Measurements from ENCODE around the gene CKLF.
A peak's percentile ranks its signal among the peaks of the same experiment; 100 is the strongest.
"Not testable (repeated sequence)": the region's sequence is repeated elsewhere in the genome, so short reads cannot be mapped to it uniquely, and the experiment has no call there.

Gene CKLF

DNA sequence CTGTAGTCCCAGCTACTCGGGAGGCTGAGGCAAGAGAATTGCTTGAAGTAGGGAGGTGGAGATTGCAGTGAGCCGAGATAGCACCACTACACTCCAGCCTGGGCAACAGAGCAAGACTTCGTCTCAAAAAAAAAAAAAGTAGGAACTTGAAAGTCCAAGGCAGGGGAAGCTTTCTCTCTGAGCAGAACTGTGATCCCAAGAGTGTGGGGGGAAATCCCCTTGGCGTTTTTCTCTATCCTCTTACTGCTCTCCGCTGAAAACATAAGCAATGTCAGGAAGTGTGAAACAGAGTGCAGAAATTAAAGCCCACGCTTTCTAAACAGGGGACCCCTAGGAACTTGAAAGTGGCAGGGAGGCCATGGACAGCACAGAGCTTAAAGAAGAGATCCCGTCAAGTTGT lies 42.4 kb downstream of the CKLF start:
- DNase-seq (ENCODE audit: low read depth): no peak

DNA sequence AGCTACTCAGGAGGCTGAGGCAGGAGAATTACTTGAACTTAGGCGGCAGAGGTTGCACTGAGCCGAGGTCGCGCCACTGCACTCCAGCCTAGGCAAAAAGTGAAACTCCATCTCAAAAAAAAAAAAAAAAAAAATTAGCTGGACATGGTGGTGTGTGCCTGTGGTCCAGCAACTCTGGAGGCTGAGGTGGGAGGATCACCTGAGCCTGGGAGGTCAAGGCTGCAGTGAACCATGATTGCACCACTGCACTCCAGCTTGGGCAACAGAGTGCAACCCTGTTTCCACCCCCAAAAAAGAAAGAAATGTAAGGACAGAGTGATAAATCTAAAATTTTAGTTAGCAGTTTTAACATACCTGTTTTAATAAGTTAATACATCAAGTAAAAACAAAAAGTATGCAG lies 44.2 kb downstream of the CKLF start:
- not testable (repeated sequence) for H3K4me3 ChIP-seq (ENCODE audit: low read length); H3K36me3 ChIP-seq (ENCODE audit: control insufficient read depth, insufficient read depth, low read length, severe bottlenecking); H3K27me3 ChIP-seq (replicated peaks; ENCODE audit: control insufficient read depth, insufficient read depth, low read length); DNase-seq (ENCODE audit: low read depth); H3K4me1 ChIP-seq (ENCODE audit: control insufficient read depth, insufficient read depth, low read length); H3K9ac ChIP-seq (ENCODE audit: low read length); H3K9me3 ChIP-seq (ENCODE audit: control insufficient read depth, low read length)

More for the DNA sequence above, 42.4 kb downstream of the CKLF start:
- Histone ChIP-seq H3K9me3 (ENCODE audit: control insufficient read depth, low read length) (peaks cover 3% of the 10 kb centered on the region), H3K36me3 (ENCODE audit: control insufficient read depth, insufficient read depth, low read length, severe bottlenecking) (no peaks in the 10 kb centered on the region), H3K4me1 (ENCODE audit: control insufficient read depth, insufficient read depth, low read length) (no peaks in the 10 kb centered on the region), H3K4me3 (ENCODE audit: low read length) (no peak overlapping the region), H3K27me3 (replicated peaks; ENCODE audit: control insufficient read depth, insufficient read depth, low read length) (peaks cover 5% of the 10 kb centered on the region), H3K9ac (ENCODE audit: low read length) (no peak overlapping the region)

DNA sequence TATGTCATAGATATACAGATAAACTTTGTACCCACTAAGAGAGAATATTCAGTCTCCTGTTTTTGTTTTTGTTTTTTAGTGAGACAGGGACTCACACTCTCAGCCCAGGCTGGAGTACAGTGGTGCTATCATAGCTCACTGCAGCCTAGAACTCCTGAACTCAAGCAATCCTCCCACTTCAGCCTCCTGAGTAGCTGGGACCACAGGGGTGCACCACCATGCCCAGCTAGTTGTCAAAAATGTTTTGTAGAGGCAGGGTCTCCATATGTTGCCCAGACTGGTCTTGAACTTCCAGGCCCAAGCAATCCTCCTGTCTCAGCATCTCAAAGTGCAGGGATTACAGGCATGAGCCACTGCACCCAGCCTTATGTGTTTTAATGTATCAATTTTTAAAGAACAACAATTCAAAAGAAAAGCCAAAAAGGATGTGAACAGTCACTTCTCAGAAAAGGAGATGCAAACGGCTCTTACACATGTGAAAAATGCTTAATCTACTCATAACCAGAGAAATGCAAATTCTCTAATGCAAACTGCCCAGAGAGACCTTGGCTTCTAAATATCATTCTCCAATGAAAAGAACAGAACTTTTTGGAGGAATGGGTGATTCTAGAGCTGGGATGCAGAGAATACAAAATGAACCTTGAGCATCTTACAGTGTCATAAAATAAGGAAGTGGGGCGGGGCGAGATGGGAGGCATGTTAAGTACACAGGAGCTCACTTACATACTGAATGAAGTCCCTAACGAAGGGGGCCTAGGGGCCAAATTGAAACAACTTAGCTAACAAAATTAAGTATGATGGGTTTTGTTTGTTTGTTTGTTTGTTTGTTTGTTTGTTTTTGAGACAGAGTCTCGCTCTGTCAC lies 44.8 kb downstream of the CKLF start:
- no peak overlapping the region for H3K9ac ChIP-seq (ENCODE audit: low read length)
- H3K36me3 ChIP-seq (ENCODE audit: control insufficient read depth, insufficient read depth, low read length, severe bottlenecking): no peaks in the 10 kb centered on the region
- H3K27me3 ChIP-seq (replicated peaks; ENCODE audit: control insufficient read depth, insufficient read depth, low read length): peaks cover 5% of the 10 kb centered on the region
- peaks cover 3% of the 10 kb centered on the region for H3K9me3 ChIP-seq (ENCODE audit: control insufficient read depth, low read length)
- DNase-seq (ENCODE audit: low read depth): no peak
- H3K4me1 ChIP-seq (ENCODE audit: control insufficient read depth, insufficient read depth, low read length): no peaks in the 10 kb centered on the region
- no peak overlapping the region for H3K4me3 ChIP-seq (ENCODE audit: low read length)

DNA sequence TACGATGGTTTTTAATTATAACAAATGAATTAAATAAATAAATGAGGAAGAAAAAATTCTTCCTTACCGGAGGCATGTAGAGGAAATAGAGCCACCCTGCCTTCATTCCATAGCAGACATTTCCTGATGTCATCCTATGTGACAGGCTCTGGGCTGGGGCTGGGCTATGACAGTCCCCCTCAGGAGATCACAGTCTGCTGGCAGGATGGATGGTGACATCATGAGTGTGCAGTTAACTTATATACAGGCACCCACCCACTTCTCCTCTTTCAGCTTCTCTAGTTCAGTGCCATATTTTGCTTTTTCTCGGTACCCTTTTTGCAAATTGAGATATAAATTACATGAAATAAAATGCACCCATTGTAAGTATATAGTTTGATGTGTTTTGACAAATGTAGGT lies 45.7 kb downstream of the CKLF start:
- Histone ChIP-seq H3K36me3 (ENCODE audit: control insufficient read depth, insufficient read depth, low read length, severe bottlenecking) (no peaks in the 10 kb centered on the region), H3K4me1 (ENCODE audit: control insufficient read depth, insufficient read depth, low read length) (no peaks in the 10 kb centered on the region), H3K9me3 (ENCODE audit: control insufficient read depth, low read length) (peaks cover 3% of the 10 kb centered on the region), H3K27me3 (replicated peaks; ENCODE audit: control insufficient read depth, insufficient read depth, low read length) (peaks cover 5% of the 10 kb centered on the region), H3K9ac (ENCODE audit: low read length) (no peak overlapping the region), H3K4me3 (ENCODE audit: low read length) (no peak overlapping the region)
- no peak for DNase-seq (ENCODE audit: low read depth)

DNA sequence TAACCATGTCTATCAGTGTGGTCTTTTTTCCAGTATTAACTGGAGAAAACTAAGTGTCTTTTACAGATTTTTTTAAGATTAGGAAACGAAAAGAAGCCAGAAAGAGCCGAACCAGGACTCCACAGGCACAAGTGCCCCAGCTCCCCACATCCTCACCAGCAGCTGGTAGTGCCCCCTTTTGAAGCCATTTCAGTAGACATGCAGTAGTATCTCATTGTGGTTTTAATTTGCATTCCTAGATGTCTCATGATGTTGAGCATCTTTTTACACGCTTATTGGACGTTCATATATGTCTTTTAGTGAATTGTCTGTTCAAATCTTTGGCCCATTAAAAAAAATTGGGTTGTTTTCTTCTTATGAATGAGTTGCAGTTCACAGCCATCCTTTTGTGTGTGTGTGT lies 47.4 kb downstream of the CKLF start:
- peaks cover 6% of the 10 kb centered on the region for H3K4me1 ChIP-seq (ENCODE audit: control insufficient read depth, insufficient read depth, low read length)
- no peak overlapping the region for H3K4me3 ChIP-seq (ENCODE audit: low read length)
- peaks cover 4% of the 10 kb centered on the region for H3K27me3 ChIP-seq (replicated peaks; ENCODE audit: control insufficient read depth, insufficient read depth, low read length)
- no peak for DNase-seq (ENCODE audit: low read depth)
- no peaks in the 10 kb centered on the region for H3K9me3 ChIP-seq (ENCODE audit: control insufficient read depth, low read length)
- no peaks in the 10 kb centered on the region for H3K36me3 ChIP-seq (ENCODE audit: control insufficient read depth, insufficient read depth, low read length, severe bottlenecking)
- no peak overlapping the region for H3K9ac ChIP-seq (ENCODE audit: low read length)

DNA sequence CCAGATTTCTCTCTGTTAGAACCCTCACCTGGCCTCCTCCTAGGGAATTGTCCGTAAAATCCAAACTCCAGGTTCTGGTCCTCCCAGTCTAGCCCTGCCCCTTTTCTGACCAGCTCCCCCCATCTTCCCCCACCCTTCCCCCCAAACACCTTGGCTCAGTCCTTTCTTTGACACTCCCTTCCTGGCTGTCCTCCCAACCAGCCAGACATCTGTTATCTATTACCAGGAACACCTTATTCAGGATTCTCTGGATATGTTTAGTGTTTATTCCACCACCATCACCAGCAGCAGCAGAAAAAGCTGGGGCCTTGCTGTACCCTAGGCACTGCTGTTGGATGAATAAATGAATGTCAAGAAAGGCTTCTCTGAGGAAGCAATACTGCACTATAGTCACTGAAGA lies 48.1 kb downstream of the CKLF start:
- Histone ChIP-seq H3K4me3 (ENCODE audit: low read length) (no peak overlapping the region), H3K4me1 (ENCODE audit: control insufficient read depth, insufficient read depth, low read length) (peaks cover 6% of the 10 kb centered on the region), H3K9ac (ENCODE audit: low read length) (no peak overlapping the region), H3K27me3 (replicated peaks; ENCODE audit: control insufficient read depth, insufficient read depth, low read length) (no peaks in the 10 kb centered on the region), H3K9me3 (ENCODE audit: control insufficient read depth, low read length) (no peaks in the 10 kb centered on the region), H3K36me3 (ENCODE audit: control insufficient read depth, insufficient read depth, low read length, severe bottlenecking) (no peaks in the 10 kb centered on the region)
- no peak for DNase-seq (ENCODE audit: low read depth)

DNA sequence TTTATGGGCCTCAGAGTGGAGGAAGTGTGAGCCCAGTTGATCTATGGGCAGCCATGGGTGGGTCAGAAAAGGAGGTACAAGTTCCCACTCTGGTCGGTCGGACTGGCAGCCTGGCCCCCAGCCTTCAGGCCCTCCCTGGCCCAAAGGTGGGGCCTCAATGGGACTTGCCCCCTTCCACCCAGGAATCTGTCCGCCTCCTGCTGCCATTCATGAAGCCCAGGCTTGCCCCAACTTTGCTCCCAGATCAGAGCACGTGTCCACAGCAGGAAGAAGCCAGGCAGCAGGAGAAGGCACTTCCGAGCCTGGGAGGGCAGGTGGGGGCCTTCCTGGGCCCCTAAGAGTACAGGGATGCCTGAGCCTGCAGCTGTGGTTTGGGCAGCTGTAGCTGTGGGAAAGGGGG lies 49.1 kb downstream of the CKLF start:
- Histone ChIP-seq H3K9ac (ENCODE audit: low read length) (no peak overlapping the region), H3K4me3 (ENCODE audit: low read length) (no peak overlapping the region), H3K9me3 (ENCODE audit: control insufficient read depth, low read length) (no peaks in the 10 kb centered on the region), H3K36me3 (ENCODE audit: control insufficient read depth, insufficient read depth, low read length, severe bottlenecking) (no peaks in the 10 kb centered on the region), H3K4me1 (ENCODE audit: control insufficient read depth, insufficient read depth, low read length) (peaks cover 13% of the 10 kb centered on the region), H3K27me3 (replicated peaks; ENCODE audit: control insufficient read depth, insufficient read depth, low read length) (no peaks in the 10 kb centered on the region)
- no peak for DNase-seq (ENCODE audit: low read depth)

DNA sequence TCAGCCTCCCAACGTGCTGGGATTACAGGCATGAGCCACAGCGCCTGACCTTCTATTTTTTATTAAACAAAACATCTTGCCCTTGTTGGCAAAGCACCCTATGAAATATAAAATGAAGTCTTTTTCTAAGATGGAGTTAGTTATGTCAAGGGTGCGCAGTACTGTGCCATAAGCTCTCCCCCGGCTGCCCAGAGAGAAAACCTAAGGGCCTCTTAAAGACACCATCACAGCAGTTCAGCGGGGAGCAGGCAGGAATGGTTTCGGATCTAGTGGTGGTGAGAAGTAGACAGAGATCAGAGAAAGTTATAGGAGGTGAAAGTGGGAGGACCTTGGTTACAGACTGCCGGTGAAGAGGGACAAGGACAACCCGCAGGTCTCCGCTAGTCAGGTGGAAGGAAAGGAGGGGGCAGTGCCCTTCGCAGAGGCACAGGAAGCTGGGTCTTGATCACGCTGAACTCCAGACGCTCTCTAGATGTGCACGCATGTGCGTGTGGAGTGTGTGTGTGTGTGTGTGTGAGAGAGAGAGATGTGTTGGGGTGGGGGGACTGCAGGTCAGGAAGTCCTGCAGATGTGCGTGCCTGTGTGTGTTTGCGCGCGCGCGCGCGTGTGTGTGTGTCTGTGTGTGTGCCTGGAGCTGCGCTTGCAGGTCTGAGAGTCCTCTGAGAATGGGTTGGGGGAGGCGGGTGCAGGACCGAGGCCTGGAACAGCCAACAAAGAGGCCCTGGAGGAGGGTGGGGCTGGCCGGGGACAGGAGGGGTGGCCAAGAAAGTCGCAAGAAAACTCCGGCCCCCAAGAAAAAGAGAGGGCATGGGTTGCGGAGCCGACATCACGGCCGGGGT lies 51.4 kb downstream of the CKLF start:
- peak overlapping the region; percentile 89 for H3K9ac ChIP-seq (ENCODE audit: low read length)
- DNase-seq (ENCODE audit: low read depth): no peak
- no peaks in the 10 kb centered on the region for H3K9me3 ChIP-seq (ENCODE audit: control insufficient read depth, low read length)
- H3K4me3 ChIP-seq (ENCODE audit: low read length): peak overlapping the region; percentile 87
- H3K4me1 ChIP-seq (ENCODE audit: control insufficient read depth, insufficient read depth, low read length): peaks cover 21% of the 10 kb centered on the region
- no peaks in the 10 kb centered on the region for H3K27me3 ChIP-seq (replicated peaks; ENCODE audit: control insufficient read depth, insufficient read depth, low read length)
- no peaks in the 10 kb centered on the region for H3K36me3 ChIP-seq (ENCODE audit: control insufficient read depth, insufficient read depth, low read length, severe bottlenecking)

DNA sequence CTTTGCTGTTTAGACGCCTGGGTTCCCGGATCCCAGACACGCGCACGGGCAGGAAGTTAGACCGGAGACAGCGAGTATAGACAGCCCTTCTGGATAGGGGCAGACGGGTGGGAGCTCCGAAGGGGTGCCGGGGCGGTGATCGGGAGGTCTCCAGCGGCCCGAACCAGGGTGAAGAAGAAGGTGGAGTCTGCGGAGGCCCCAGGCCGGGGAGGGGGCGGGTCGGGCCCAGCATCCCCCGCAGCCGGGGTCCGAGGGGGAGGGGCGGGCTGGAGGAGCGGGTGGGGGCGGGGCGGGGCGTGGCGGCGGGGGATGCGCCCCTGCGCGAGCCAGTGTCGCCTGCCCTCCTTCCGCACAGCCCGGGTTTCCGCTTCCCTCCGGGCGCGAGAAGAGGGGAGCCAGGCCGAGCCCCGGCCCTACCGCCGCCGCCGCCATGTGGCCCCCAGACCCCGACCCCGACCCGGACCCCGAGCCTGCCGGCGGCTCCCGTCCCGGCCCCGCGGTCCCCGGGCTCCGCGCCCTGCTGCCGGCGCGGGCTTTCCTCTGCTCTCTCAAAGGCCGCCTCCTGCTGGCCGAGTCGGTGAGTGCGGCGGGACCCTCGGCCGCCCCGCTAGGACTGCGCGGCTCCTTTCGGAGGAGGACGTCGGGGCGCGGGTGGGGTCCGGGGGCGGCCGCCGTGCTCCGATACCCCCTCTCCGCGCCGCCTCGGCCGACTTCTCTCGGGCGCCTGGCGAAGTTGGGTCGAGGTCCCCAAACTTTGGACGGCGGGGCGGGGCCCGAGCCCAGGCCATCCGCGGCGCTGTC lies 52.2 kb downstream of the CKLF start, which contains the start of gene CMTM3:
TSS of gene CMTM3 (plus strand) at position 329 of the 801 bp plus-strand sequence. CDS start at position 431, 102 bp downstream.
- Histone ChIP-seq H3K4me3 (ENCODE audit: low read length) (peak within 1 kb of the TSS; percentile 87), H3K4me1 (ENCODE audit: control insufficient read depth, insufficient read depth, low read length) (peaks cover 25% of the 10 kb centered on the region)
- DNase-seq (ENCODE audit: low read depth): peak; percentile 90

DNA sequence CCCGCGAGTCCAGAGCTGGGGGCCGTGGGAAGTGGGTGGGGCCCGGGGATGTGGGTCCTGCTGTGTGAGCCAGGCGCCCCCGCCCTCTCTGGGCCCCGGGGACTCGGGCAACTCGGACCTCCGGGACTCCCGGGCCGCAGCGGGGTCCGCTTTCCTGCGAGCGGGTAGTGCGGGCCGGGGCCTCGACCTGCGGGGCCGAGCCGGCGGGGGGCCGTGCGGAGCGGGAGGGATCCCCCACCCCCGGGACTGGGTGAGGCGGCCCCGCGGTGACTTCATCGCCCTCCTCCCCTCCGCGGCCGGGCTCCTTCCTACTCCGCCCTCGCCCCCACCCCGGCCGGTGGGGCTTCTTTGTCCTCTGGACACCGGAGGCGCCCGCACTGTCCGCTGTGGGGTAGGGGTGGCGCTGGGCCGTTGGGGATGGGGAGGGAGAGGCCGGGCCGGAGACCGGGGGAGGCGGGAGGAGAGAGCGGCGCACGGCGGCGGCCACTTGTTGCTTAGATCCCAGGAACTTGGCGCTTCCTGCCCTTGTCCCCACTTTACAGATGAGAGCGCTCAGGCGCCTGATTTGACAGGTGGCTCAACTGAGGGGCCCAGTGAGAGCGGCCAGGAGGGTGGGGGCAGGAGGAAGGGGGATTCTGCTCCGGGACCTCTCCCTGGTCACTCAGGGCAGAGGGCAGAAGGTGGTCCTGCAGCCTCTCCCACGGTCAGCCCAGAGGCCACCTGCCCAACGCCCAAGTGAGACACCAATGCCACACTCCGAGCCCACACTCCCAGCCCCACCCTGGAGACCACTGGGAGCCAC lies 53.0 kb downstream of the CKLF start:
- peak; percentile 80 for DNase-seq (ENCODE audit: low read depth)
- H3K4me1 ChIP-seq (ENCODE audit: control insufficient read depth, insufficient read depth, low read length): peaks cover 25% of the 10 kb centered on the region
- H3K4me3 ChIP-seq (ENCODE audit: low read length): peak overlapping the region; percentile 87
- peaks cover 11% of the 10 kb centered on the region for H3K36me3 ChIP-seq (ENCODE audit: control insufficient read depth, insufficient read depth, low read length, severe bottlenecking)
- H3K9ac ChIP-seq (ENCODE audit: low read length): peak overlapping the region; percentile 86
- no peaks in the 10 kb centered on the region for H3K27me3 ChIP-seq (replicated peaks; ENCODE audit: control insufficient read depth, insufficient read depth, low read length)
- no peaks in the 10 kb centered on the region for H3K9me3 ChIP-seq (ENCODE audit: control insufficient read depth, low read length)

More for the DNA sequence above, 52.2 kb downstream of the CKLF start, which contains the start of gene CMTM3:
- Histone ChIP-seq H3K9me3 (ENCODE audit: control insufficient read depth, low read length) (no peaks in the 10 kb centered on the region), H3K36me3 (ENCODE audit: control insufficient read depth, insufficient read depth, low read length, severe bottlenecking) (peaks cover 3% of the 10 kb centered on the region), H3K9ac (ENCODE audit: low read length) (peak within 1 kb of the TSS; percentile 89), H3K27me3 (replicated peaks; ENCODE audit: control insufficient read depth, insufficient read depth, low read length) (no peaks in the 10 kb centered on the region)

Data from adipocyte (in vitro differentiated cells).